Renal cortex interstitium (tissue), 15 donors: ENCODE results near the gene CEACAM8. TPM values are rescaled to one million over a fixed set of nuclear protein-coding genes. Genes with fewer than 3 reads are reported as not detected.
"Not testable (repeated sequence)": the region's sequence is repeated elsewhere in the genome, so short reads cannot be mapped to it uniquely, and the experiment has no call there.

ENCODE experiments used
- DNase-seq, 11 donors: peaks; one replicate each; pipeline ENCODE4 v3.0.0-alpha.2; 2013; ENCODE audit warnings: low read depth in 9 of 11, low spot score in 4 of 11; ENCODE audit errors: extremely low read depth in 1 of 11
- long read RNA-seq, 16 experiments: transcript quantifications; one replicate each; lab custom pipeline, GENCODE V29; 2026
- polyA plus RNA-seq, 3 donors: library from polyadenylated mRNA; unstranded; fragments of 120-200 nt; gene quantifications; one replicate each; pipeline ENCODE4 v1.2.1, GENCODE V29; 2013; ENCODE audit not compliant: insufficient read length in 3 of 3

The CEACAM8 gene
- under 1 TPM; 0.20 to 0.32 (median 0.26) TPM for polyA plus RNA-seq
- long read RNA-seq, donor 1, result 0 reads
- long read RNA-seq, donor 2, partial matches to known transcripts, result 0 of 1 reads
- long read RNA-seq, donor 2, other reads (novel, unspliced or antisense), result 0 of 1 reads
- long read RNA-seq, donor 3, result 0 reads
- long read RNA-seq, donor 4, result 0 reads
- long read RNA-seq, donor 5, result 0 reads
- long read RNA-seq, donor 6, result 0 reads
- long read RNA-seq, donor 7, result 0 reads
- long read RNA-seq, donor 8, result 0 reads
- long read RNA-seq, donor 9, result 0 reads
- long read RNA-seq, donor 10, result 0 reads
- long read RNA-seq, donor 11, result 0 reads
- long read RNA-seq, donor 12, result 0 reads
- long read RNA-seq, donor 13, partial matches to known transcripts, result 0 of 1 reads
- long read RNA-seq, donor 13, other reads (novel, unspliced or antisense), result 0 of 1 reads
- long read RNA-seq, donor 14, result 0 reads
- long read RNA-seq, donor 15, result 0 reads
- long read RNA-seq, donor 16, result 0 reads

DNA sequence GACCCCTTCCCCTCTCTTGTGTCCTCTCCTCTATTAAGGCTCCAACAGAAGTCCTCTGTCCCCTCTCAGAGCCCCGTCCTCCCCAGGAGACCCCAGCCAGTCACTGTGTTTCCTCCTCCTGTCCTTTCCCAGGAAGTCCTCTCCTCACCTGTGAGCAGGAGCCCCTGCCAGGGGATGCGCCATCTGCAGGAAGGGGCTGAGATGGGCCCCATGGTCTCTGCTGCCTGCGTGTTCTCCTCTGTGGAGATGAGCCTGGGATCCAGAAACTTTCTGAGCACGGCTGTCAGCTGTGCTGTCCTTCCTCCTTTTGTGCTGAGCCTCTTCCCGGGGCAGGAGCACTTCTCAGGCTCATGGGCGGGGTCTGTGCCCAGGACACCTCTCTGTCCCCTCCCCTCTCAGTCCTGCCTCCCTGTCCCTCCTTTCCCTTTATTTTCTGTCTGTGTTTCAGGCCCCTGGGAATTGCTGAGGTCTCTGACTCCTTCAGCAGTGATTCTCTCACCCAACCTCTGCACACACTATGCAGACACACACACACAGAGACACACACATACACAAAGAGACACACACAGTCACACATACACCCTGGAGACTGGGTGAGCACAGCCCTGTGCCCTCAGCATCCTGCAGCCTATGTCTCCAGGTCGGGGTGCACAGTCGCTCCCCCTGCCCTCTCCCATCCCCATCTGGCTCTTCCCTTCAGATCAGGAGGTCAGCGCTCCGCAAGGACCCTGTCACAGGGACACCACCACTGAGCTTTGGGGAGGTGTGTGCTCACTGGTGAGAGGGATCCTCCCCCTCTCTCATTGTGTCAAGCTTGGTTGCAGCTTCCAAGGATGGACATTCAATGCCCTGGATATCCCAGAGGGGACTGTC lies at the start of gene CEACAM8:
TSS of gene CEACAM8 (minus strand) at position 308 of the 873 bp plus-strand sequence. CDS start at position 212, 96 bp downstream.
- no peak for DNase-seq

- not testable (repeated sequence) for DNase-seq
Measured at GRCh38 chr19:42639324-42640092, 44.8 kb upstream of the CEACAM8 start.

DNA sequence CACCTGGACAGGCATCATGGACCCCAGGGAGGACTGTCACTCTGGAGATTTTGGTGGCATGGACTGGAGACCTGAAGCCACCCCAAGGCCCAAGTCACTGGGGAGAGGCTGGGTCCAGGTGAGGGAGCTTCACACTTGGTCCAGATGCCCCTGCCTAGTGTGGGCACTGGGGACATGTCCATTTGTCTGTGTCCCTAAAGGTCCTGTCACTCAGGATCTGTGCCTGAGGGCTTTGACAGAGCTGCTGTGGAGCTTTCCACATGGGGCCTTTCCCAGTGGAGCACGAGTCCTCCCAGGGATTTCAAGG lies 40.5 kb upstream of the CEACAM8 start:
- DNase-seq, result no peak

GRCh38 chr19:42634409-42635232 lies 39.9 kb upstream of the CEACAM8 start:
- no peak for DNase-seq

DNA sequence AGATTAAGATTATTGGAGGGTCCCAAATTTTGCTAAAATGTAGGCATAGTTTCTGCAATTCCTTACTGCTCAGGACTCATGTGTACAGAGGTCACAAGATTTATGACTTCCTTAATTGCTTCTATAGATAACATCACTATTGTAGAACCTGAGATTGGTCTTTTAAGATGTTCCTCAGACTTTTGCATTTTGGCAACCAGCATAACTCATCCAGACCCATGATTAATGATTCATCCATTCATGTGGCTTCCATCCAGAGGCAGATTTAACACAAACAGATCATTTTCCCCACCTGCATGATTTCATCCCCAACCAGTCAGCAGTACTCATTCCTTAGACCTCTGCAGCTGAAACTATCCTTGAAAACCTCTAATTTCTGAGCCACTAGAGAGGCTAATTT lies 34.5 kb upstream of the CEACAM8 start:
- DNase-seq, result no peak

GRCh38 chr19:42628411-42629140 lies 33.9 kb upstream of the CEACAM8 start:
- DNase-seq, result no peak

DNA sequence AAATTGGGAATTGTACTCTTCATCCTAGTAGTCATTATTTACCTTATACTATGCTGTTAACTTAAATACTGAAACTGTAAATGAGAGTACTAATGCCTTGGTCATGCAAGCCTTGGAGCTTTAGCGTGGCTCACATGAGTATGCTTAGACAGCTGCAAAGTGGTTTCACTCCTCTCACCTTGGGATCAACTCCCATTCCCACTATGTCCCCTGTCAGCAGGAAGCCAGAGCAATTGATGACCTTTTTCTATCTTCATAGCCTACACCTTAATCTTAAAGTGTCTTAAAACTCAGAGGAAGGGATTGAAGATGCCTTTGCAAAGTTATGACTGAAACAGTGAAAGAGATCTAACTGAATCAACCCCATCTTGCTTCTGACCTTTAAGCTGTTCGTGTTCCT lies 33.2 kb upstream of the CEACAM8 start:
- DNase-seq, result no peak

DNA sequence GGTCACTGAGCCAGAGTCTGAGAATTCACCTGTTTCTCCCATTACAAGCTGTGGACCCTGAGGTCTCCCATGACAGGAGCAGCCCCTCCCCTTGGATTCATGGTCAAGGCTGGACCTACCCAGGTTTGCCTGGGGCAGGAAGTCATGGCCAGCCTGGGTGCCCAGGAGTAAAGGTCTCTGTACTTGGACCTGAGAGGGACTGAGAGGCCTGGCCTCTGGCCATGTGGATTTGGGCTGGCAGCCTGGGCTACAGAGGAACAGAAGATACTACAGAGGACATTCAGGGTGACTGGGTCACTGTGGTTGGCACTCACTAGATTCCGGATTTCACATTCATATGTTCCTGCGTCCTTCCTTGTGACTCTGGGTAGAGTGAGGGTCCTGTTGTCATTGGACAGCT lies 31.5 kb upstream of the CEACAM8 start:
- no peak for DNase-seq

DNA sequence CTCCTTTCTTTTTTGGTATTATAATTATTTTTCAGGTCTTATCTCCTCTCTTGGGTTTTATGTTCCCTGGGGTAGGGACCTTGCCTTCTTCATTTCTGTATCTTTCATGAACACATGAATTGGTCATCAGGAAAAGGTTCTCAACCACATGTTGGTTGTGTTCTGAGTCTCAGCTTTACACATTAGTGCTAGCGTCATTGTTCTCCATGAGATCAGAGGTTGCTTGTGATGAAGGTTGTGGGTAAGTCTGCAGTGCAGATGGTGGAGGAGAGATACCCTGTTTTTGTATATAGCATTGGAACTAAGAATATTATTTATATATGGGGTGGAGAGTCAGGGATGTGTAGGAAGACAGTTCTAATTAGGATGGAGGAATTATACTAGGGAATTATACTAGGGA lies 24.5 kb upstream of the CEACAM8 start:
- DNase-seq, result no peak

DNA sequence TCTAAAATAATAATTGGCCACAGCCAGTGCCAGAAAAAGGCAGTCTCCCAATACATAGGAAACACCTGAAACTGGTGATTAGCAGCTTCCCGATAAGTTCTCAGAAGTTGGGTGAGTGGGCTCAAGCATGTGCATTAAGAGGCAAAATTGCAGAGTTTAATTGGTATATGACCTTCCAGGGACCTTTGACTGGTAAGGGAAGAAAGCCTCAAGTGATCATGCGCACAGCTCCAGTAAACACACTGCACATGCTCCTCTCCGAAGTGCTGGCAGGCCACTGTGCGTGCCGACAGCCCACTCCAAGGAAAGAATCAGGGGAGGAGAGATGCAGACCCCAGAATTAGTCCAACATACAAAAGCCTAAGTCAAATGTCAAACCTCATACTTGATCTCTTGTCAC lies 18.9 kb upstream of the CEACAM8 start:
- DNase-seq, result no peak

- not testable (repeated sequence) for DNase-seq
Measured at GRCh38 chr19:42610401-42610915, 15.7 kb upstream of the CEACAM8 start.

- DNase-seq, result peak in 7 of 11 donors; percentile 3 to 38 (median 16)
Measured at GRCh38 chr19:42606660-42607351, 12.1 kb upstream of the CEACAM8 start.

- peak in 9 of 11 donors; percentile 8 to 44 (median 35) for DNase-seq
Measured at GRCh38 chr19:42601811-42602443, 7.2 kb upstream of the CEACAM8 start.

DNA sequence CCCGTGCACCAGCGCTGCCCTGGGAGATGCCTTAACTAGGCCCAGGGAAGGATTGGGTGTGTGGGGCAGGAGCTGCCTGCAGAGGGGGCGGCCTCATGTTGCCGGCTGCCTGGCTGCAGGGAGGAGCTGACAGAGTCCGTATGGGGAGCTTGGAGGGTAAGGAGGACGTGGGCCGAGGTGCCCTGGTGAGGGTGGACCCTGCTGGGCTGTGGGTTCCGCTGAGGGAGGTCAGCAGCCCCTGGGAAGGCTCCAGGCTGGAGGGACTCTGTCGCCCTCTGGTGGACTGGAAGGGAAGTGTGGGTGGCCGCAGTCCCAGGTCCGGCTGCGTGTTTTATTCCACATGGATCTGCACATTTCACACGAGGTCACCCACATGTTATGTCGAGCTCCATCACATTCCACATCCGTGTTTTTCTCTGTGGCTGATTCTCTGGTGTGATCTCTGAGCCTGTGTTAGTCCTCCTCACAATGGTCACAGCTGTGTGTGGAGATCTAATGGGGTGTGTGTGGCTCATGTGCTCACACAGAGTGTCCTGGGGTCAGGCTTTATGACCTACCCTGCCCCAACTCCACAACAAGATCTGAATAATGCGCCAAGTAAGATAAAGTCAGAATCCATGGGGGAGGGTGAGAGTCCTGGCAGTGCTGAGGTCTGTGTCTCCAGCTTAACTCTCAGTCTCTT lies 1.8 kb upstream of the CEACAM8 start:
- DNase-seq, result peak in 4 of 11 donors; percentile 3 to 14 (median 6)

DNA sequence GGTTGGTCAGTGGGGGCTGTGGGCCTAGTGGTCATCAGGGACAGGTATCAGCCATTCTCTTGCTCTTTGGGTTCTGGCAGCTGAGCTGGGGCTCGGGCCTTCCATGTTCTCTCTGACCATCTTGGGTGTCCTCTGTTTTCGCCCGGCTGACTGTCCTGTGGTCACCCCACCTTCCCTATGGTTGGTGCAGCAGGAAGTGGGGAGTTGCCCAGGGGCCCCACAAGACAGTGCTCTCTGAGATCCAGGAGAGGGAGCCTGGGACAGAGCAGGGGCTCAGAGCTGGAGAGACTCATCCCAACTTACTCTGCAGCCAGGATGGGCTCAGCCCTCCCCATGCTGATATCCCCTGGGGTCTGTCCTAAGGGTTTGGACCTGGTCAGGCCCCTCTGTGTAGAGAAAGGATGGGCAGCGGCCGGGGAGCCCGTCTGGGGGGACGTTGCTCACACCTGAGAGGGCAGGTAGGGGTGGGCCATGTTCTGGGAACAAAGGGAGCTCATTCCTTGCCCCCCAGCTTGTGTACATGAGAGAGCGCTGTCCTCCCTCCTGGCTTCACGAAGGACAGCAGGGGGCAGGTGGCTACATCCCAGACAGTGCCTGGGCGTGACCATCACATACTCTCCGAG lies 937 bp upstream of the CEACAM8 start:
- DNase-seq, result no peak

GRCh38 chr19:42589792-42590191 lies 4.9 kb downstream of the CEACAM8 start:
- DNase-seq, result no peak
